ENCODE results near the gene MPP3. TPM values are rescaled to one million over a fixed set of nuclear protein-coding genes. Genes with fewer than 3 reads are reported as not detected.

Gene MPP3
- total RNA-seq, 4 donors from 2014 or later: 1.6 to 16.1 (median 10.5) TPM

Other genes with a start within 250 kb of the MPP3 start
- 1 to 10 TPM in 2 of 4 donors, under 1 TPM in 2; 0.54 to 3.3 (median 1.7) TPM for gene MEOX1, start 171.2 kb downstream of the MPP3 start, total RNA-seq
- gene SOST, start 74.4 kb downstream of the MPP3 start, total RNA-seq: not detected
- 100 to 1,000 TPM in 1 of 4 donors, 10 to 100 TPM in 3; 37.1 to 120 (median 87.1) TPM for gene DUSP3, start 54.2 kb downstream of the MPP3 start, total RNA-seq
- not detected for gene CFAP97D1, start 52.7 kb downstream of the MPP3 start, total RNA-seq
- under 1 TPM in 1 of 4 donors, not detected in 3; 0.54 TPM for gene CD300LG, start 14.0 kb upstream of the MPP3 start, total RNA-seq
- gene MPP2, start 74.4 kb upstream of the MPP3 start, total RNA-seq: 1 to 10 TPM in 2 of 4 donors, under 1 TPM in 1, not detected in 1; 0.53 to 1.3 (median 1.2) TPM
- gene PPY, start 109.3 kb upstream of the MPP3 start, total RNA-seq: not detected
- gene PYY, start 120.8 kb upstream of the MPP3 start, total RNA-seq: 10 to 100 TPM in 2 of 4 donors, 1 to 10 TPM in 1, not detected in 1; 7.5 to 58.0 (median 27.5) TPM
- 10 to 100 TPM in 3 of 4 donors, 1 to 10 TPM in 1; 8.3 to 74.1 (median 57.3) TPM for gene NAGS, start 171.5 kb upstream of the MPP3 start, total RNA-seq
- gene TMEM101, start 181.8 kb upstream of the MPP3 start, total RNA-seq: 10 to 100 TPM in 3 of 4 donors, 1 to 10 TPM in 1; 8.3 to 20.9 (median 17.5) TPM
- 10 to 100 TPM; 10.7 to 28.4 (median 26.1) TPM for gene LSM12, start 233.5 kb upstream of the MPP3 start, total RNA-seq
- 10 to 100 TPM in 3 of 4 donors, 1 to 10 TPM in 1; 8.3 to 48.9 (median 33.8) TPM for gene G6PC3, start 237.6 kb upstream of the MPP3 start, total RNA-seq